GM10248 (cell line): ENCODE data around the gene MVB12B.

Experiments used
- CTCF ChIA-PET: fragments of 300-600 bp; sonication (Branson Sonifier 250); formaldehyde crosslinking; extraction: SDS; loops from one replicate; lab custom pipeline; 2021; ENCODE audit warnings: antibody characterized with exemption; lab: Yijun Ruan, JAX
- POLR2A ChIA-PET: fragments of 350-650 bp; sonication (Branson Sonifier 250); formaldehyde crosslinking; extraction: SDS; loops from one replicate; lab custom pipeline; 2020; ENCODE audit warnings: antibody characterized with exemption; lab: Yijun Ruan, JAX
- DNase-seq: peaks from one replicate; pipeline ENCODE4 v3.0.0; 2012; ENCODE audit errors: extremely low spot score
- TF ChIP-seq, protein P1 (sequence below): IDR thresholded peaks from 2 replicates; pipeline ENCODE4 v1.5.1; 2012; ENCODE audit warnings: mild to moderate bottlenecking, low read depth; ENCODE audit errors: extremely low read depth, missing control alignments, control extremely low read depth

The MVB12B gene

DNA sequence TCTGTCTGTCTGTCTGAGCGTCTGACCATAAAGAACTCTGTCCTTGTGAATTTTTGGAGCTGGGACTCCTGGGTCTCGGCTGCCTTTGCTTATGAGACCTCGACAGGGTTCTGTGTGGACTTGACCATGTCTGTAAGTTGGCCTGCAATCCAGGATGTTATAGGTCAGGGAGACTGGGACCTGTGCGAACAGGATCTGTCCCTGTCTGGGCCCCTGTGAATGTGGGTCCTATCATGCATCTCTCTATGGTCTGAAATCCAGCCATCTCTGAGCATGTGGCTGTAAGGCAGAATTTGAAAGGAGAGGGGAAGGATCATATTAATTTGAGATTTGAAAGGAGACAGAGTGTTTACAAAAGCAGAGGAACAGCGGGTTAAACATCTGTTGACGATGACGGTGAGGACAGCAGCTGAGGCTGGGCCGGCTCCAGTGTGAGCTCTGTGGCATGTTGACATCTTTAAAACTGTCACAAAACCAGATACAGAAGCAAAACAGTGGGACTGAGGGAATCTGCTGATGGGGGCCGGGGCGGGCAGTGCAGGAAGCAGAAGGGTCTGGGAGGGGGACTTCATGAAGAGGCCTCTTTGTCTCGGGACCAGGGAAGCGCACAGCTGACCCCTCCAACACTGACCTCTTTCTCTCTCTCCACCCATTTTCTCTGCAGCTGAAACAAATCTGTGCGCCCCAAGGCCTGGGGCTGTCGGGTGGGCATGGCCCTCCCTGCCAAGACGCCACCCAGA, 19.1 kb upstream of the MVB12B start:
- TF ChIP-seq, protein P1, sequence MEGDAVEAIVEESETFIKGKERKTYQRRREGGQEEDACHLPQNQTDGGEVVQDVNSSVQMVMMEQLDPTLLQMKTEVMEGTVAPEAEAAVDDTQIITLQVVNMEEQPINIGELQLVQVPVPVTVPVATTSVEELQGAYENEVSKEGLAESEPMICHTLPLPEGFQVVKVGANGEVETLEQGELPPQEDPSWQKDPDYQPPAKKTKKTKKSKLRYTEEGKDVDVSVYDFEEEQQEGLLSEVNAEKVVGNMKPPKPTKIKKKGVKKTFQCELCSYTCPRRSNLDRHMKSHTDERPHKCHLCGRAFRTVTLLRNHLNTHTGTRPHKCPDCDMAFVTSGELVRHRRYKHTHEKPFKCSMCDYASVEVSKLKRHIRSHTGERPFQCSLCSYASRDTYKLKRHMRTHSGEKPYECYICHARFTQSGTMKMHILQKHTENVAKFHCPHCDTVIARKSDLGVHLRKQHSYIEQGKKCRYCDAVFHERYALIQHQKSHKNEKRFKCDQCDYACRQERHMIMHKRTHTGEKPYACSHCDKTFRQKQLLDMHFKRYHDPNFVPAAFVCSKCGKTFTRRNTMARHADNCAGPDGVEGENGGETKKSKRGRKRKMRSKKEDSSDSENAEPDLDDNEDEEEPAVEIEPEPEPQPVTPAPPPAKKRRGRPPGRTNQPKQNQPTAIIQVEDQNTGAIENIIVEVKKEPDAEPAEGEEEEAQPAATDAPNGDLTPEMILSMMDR = no peak
- ChIA-PET CTCF (no interaction called here), POLR2A (no interaction called here)
- no peak for DNase-seq

DNA sequence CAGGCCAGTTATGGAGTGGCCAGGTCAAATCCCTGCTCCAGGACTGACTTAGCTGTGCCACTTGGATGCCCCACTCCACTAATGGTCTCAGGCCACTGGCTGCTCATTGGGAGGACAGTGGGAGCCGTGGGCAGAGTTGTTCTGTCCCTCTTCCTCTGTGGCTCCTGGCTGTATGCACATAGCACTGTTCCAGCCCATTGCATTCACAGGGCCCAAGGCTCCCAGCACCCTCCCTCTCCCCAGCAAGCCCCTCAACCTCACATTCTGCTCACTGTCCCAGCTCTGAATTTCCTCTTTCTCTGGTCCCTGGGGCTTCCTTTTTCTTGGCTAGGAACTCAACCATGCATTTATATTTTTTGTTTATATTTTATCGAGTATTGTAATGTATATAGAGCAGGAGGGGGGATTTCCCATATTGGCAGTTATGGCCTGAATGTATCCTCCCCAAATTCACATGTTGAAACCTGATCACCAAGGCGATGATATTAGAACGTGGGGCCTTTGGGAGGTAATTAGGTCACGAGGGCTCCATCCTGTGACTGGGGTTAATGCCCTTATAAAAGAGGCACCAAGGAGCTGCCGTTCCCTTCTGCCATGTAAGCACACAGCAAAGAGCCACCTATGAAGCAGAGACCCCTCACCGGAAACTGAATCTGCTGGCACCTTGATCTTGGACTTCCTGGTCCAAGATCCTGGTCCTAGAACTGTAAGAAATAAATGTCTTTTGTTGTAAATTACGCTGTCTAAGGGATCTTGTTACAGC, 17.0 kb upstream of the MVB12B start:
- ChIA-PET POLR2A (no interaction called here), CTCF (interaction anchor here (1.1 kb wide), 1 partner anchor 18 kb away, joined by 3 read pairs; no protein-coding TSS in a partner anchor)
- DNase-seq = no peak
- TF ChIP-seq, protein P1 = no peak

DNA sequence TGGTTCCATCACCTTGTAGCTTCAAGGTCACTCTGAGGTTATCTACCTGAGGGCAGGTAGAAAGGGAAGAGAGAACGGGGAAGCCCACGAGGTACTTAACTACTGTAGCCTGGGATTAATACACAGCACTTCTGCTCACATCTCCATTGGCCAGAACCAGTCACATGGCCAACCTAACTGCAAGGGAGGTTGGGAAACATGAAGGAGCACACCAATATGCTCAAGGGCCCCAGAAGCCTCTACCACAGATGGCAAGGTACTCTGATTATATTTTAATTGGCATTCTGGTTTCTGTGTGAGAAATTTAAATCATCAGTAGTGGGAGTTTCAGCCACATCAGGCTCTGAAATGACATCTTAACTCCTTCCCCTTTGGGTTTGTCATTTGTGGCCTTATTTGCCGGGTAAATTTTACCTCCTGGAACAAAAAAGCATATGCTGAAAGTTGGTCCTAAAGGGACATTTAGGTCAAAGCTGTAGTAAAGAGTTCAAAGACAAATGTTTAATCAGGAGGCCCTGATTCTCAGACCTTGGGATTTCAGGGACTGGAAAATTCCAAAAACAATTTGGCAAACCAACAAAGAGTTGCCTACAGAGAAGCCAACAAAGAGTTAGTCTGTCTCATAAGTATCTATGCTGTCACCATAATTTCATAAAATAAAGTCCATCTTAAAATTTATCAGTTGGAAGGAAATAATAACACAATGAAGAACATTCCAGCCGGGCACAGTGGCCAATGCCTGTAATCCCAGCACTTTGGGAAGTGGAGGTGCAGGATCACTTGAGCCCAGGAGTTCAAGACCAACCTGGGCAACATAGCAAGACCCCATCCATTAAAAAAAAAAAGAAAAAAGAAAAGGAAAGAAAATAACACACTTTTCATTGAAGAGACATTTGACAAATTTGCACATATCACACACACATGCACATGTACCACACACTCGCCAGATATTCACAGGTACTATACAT, 13.8 kb upstream of the MVB12B start:
- ChIA-PET POLR2A (no interaction called here), CTCF (no interaction called here)
- DNase-seq = no peak
- TF ChIP-seq, protein P1 = no peak

DNA sequence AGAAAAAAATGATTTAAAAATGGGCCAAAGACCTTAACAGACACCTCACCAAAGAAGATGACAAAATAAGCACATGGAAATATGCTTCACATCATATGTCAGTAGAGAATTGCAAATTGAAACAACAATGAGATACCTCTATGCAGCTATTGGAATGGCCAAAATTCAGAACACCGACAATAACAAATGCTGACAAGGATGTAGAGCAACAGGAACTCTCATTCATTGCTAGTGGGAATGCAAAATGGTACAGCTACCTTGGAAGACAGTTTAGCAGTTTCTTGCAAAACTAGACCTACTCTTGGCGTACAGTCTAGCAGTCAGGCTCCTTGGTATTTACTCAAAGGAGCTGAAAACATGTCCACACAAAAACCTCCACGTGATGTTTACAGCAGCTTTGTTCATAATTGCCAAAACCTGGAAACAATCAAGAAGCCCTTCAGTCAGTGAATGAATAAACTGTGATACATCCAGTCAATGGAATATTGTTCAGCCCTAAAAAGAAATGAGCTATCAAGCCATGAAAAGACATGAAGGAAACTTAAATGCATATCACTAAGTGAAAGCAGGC, 10.5 kb upstream of the MVB12B start:
- ChIA-PET POLR2A (no interaction called here), CTCF (interaction anchor here (1.3 to 1.8 kb wide), 3 partner anchors 14 to 148 kb away, joined by 3 to 7 read pairs (median 3); no protein-coding TSS in a partner anchor)
- TF ChIP-seq, protein P1 = no peak
- no peak for DNase-seq

DNA sequence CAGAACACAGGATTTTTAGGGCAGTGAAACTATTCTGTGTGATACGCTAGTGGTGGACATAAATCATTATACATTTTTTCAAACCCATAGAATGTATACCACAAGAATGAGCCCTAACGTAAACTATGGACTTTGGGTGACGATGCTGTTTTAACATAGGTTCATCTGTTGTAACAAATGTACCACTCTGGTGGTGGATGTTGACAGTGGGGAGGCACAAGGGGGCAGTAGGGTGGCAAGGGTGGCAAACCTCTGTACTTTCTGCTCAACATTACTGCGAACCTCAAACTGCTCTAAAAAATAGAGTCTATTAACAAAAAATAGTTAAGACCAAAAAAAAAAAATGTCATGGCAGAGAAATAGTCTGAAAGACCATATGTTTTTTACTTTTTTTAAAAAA, 9.1 kb upstream of the MVB12B start:
- TF ChIP-seq, protein P1 = no peak
- DNase-seq = no peak
- ChIA-PET POLR2A (interaction anchor here (0.7 kb wide), 1 partner anchor 67 kb away, joined by 3 read pairs; no protein-coding TSS in a partner anchor), CTCF (interaction anchor here (1.0 kb wide), 1 partner anchor 9 kb away, joined by 4 read pairs; the partner anchor contains the start of gene MVB12B)
